Measurements from ENCODE around the gene MYL6. TPM values are rescaled to one million over a fixed set of nuclear protein-coding genes. Genes with fewer than 3 reads are reported as not detected.
A peak's percentile ranks its signal among the peaks of the same experiment; 100 is the strongest.

MYL6 gene
- total RNA-seq, 1 experiment from 2014 or later, result 1,787 TPM

GRCh38 chr12:56189099-56189917, 31.1 kb downstream of the MYL6 start, which contains the start of gene SMARCC2:
Gene SMARCC2 (minus strand): TSS chr12:56189483. CDS start chr12:56189461, 22 bp downstream.
- peak; percentile 77 for DNase-seq (ENCODE audit: low read depth)

- peak; percentile 86 for DNase-seq (ENCODE audit: low read depth)
Observed at GRCh38 chr12:56189918-56190694, 31.9 kb downstream of the MYL6 start.

GRCh38 chr12:56190695-56191155, 32.6 kb downstream of the MYL6 start:
- DNase-seq (ENCODE audit: low read depth), result no peak

- no peak for DNase-seq (ENCODE audit: low read depth)
Observed at GRCh38 chr12:56192582-56192981, 34.4 kb downstream of the MYL6 start.

- peak; percentile 83 for DNase-seq (ENCODE audit: low read depth)
Observed at GRCh38 chr12:56193025-56193578, 34.9 kb downstream of the MYL6 start.

- DNase-seq (ENCODE audit: low read depth), result peak; percentile 73
Observed at GRCh38 chr12:56196818-56197550, 38.8 kb downstream of the MYL6 start.

GRCh38 chr12:56197921-56198635, 39.9 kb downstream of the MYL6 start:
- no peak for DNase-seq (ENCODE audit: low read depth)

GRCh38 chr12:56198836-56199235, 40.7 kb downstream of the MYL6 start:
- DNase-seq (ENCODE audit: low read depth), result no peak

GRCh38 chr12:56202366-56202765, 44.2 kb downstream of the MYL6 start:
- DNase-seq (ENCODE audit: low read depth), result no peak

- DNase-seq (ENCODE audit: low read depth), result no peak
Observed at GRCh38 chr12:56202838-56203237, 44.7 kb downstream of the MYL6 start.

- DNase-seq (ENCODE audit: low read depth), result no peak
Observed at GRCh38 chr12:56204275-56204674, 46.1 kb downstream of the MYL6 start.

GRCh38 chr12:56205445-56205844, 47.3 kb downstream of the MYL6 start:
- no peak for DNase-seq (ENCODE audit: low read depth)

- DNase-seq (ENCODE audit: low read depth), result peak; percentile 47
Observed at GRCh38 chr12:56206452-56207166, 48.5 kb downstream of the MYL6 start.

- DNase-seq (ENCODE audit: low read depth), result no peak
Observed at GRCh38 chr12:56208006-56208405, 49.8 kb downstream of the MYL6 start.

Other genes with a start within 250 kb of the MYL6 start
- gene PYM1, start 230.5 kb upstream of the MYL6 start, total RNA-seq (2014; rRNA removed), result 39.5 and 54.8 TPM in 2 replicates
- 56.0 and 71.4 TPM in 2 replicates for gene DGKA, start 227.2 kb upstream of the MYL6 start, total RNA-seq (2014; rRNA removed)
- 0.32 and 0.52 TPM in 2 replicates for gene PMEL, start 192.3 kb upstream of the MYL6 start, total RNA-seq (2014; rRNA removed)
- 64.4 and 66.5 TPM in 2 replicates for gene CDK2, start 191.5 kb upstream of the MYL6 start, total RNA-seq (2014; rRNA removed)
- gene RAB5B, start 184.3 kb upstream of the MYL6 start, total RNA-seq (2014; rRNA removed), result 46.7 and 60.3 TPM in 2 replicates
- gene SUOX, start 161.1 kb upstream of the MYL6 start, total RNA-seq (2014; rRNA removed), result 16.1 and 21.8 TPM in 2 replicates
- 2.2 and 3.4 TPM in 2 replicates for gene IKZF4, start 137.3 kb upstream of the MYL6 start, total RNA-seq (2014; rRNA removed)
- gene RPS26, start 116.4 kb upstream of the MYL6 start, total RNA-seq (2014; rRNA removed), result 414 and 1,103 TPM in 2 replicates
- gene ERBB3, start 78.2 kb upstream of the MYL6 start, total RNA-seq (2014; rRNA removed), result 1.7 TPM in 1 of 2 replicates, not detected in the other
- gene PA2G4, start 53.8 kb upstream of the MYL6 start, total RNA-seq (2014; rRNA removed), result 247 and 307 TPM in 2 replicates
- 1,853 and 1,922 TPM in 2 replicates for gene RPL41, start 41.7 kb upstream of the MYL6 start, total RNA-seq (2014; rRNA removed)
- 3.6 and 3.8 TPM in 2 replicates for gene ZC3H10, start 40.1 kb upstream of the MYL6 start, total RNA-seq (2014; rRNA removed)
- gene ESYT1, start 30.1 kb upstream of the MYL6 start, total RNA-seq (2014; rRNA removed), result 169 and 173 TPM in 2 replicates
- gene MYL6B, start 5.8 kb upstream of the MYL6 start, total RNA-seq (2014; rRNA removed), result 130 and 136 TPM in 2 replicates
- 41.6 and 60.4 TPM in 2 replicates for gene SMARCC2, start 31.1 kb downstream of the MYL6 start, total RNA-seq (2014; rRNA removed)
- 50.3 and 52.8 TPM in 2 replicates for gene RNF41, start 63.6 kb downstream of the MYL6 start, total RNA-seq (2014; rRNA removed)
- gene NABP2, start 66.0 kb downstream of the MYL6 start, total RNA-seq (2014; rRNA removed), result 47.1 and 57.1 TPM in 2 replicates
- not detected in 2 replicates for gene SLC39A5, start 71.7 kb downstream of the MYL6 start, total RNA-seq (2014; rRNA removed)
- 32.6 and 36.9 TPM in 2 replicates for gene ANKRD52, start 100.0 kb downstream of the MYL6 start, total RNA-seq (2014; rRNA removed)
- 16.5 and 20.8 TPM in 2 replicates for gene COQ10A, start 108.6 kb downstream of the MYL6 start, total RNA-seq (2014; rRNA removed)
- gene CS, start 142.0 kb downstream of the MYL6 start, total RNA-seq (2014; rRNA removed), result 156 and 159 TPM in 2 replicates
- gene CNPY2, start 157.6 kb downstream of the MYL6 start, total RNA-seq (2014; rRNA removed), result 96.3 and 118 TPM in 2 replicates
- gene PAN2, start 175.6 kb downstream of the MYL6 start, total RNA-seq (2014; rRNA removed), result 17.3 and 29.0 TPM in 2 replicates
- gene IL23A, start 180.5 kb downstream of the MYL6 start, total RNA-seq (2014; rRNA removed), result 0.29 TPM in 1 of 2 replicates, not detected in the other
- 111 and 187 TPM in 2 replicates for gene STAT2, start 201.7 kb downstream of the MYL6 start, total RNA-seq (2014; rRNA removed)
- gene APOF, start 204.5 kb downstream of the MYL6 start, total RNA-seq (2014; rRNA removed), result not detected in 2 replicates

Measured in LHCN-M2 (cell line).